ENCODE results near the gene GALNT10. TPM values are rescaled to one million over a fixed set of nuclear protein-coding genes. Genes with fewer than 3 reads are reported as not detected.

The GALNT10 gene
- total RNA-seq, 1 donor from 2014 or later: 39.8 TPM

DNA sequence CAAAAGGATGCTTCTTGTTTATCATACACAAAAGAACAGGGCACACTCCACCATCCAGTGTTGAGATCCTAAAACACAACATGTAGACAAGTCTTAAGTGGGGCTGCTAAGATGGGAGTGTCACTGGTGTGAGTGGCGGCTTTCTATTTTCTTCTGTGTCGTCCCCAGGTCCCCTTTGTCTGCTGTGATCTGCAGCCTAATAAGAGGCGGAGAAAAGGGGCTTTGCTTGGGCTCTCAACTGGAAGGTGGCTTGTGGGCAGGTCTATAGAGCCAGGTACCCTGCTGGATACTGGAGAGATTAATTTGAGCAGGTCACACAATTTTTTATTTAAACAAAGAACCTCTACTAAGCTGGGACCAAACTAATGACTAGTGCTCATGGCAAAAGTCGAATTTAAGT lies 129.2 kb downstream of the GALNT10 start:
- peaks cover 39% of the 10 kb centered on the region for H3K4me1 Mint-ChIP-seq
- peak overlapping the region; percentile 13 for H3K4me3 Mint-ChIP-seq

DNA sequence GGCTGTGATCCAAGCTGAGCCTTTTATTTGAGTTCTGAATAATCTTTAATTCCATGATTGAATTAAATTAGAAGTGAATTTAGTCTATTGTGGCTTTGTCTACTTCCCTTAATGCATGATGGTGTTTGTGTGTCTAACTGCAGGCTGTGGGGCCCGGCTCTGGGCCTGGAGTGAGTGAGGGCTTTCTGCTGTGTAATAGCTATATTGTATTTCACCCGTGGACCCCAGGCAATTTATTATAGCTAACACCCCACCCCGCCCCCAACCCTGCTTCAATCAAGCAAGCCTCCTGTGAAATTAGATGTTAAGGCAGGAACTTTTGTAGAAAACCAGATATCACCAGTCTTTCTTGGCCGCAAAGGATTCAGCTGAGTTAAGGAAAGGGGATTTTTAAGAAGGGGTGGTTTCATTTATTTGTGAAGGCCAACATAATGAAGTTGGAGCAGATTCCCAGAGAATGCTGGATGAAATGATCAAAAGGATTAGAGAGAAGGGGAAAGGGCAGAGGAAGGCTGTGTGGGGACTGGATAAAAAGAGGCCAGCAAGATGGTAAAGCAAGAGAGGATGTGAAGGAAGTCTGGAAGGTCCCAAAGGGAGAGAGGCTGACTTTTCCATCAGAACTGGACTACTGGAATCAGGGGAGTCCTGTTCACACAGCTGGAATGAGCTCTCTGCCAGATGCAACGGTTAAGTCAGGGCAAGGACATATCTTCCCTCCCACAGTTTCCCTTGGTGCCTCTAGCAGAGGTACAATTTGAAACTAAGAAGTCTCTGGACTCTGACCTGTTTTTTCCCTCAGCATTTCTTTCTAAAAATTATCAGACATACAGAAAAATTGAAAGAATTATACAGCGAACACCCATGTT lies 129.9 kb downstream of the GALNT10 start:
- peak overlapping the region; percentile 83 for H3K27ac Mint-ChIP-seq (ENCODE audit: unreplicated experiment)
- DNase-seq (ENCODE audit: low read depth, low spot score): no peak
- H3K4me1 Mint-ChIP-seq: peaks cover 39% of the 10 kb centered on the region
- H3K27me3 Mint-ChIP-seq (ENCODE audit: low read depth): no peaks in the 10 kb centered on the region
- H3K4me3 Mint-ChIP-seq: no peak overlapping the region
- TF ChIP-seq, protein P1, sequence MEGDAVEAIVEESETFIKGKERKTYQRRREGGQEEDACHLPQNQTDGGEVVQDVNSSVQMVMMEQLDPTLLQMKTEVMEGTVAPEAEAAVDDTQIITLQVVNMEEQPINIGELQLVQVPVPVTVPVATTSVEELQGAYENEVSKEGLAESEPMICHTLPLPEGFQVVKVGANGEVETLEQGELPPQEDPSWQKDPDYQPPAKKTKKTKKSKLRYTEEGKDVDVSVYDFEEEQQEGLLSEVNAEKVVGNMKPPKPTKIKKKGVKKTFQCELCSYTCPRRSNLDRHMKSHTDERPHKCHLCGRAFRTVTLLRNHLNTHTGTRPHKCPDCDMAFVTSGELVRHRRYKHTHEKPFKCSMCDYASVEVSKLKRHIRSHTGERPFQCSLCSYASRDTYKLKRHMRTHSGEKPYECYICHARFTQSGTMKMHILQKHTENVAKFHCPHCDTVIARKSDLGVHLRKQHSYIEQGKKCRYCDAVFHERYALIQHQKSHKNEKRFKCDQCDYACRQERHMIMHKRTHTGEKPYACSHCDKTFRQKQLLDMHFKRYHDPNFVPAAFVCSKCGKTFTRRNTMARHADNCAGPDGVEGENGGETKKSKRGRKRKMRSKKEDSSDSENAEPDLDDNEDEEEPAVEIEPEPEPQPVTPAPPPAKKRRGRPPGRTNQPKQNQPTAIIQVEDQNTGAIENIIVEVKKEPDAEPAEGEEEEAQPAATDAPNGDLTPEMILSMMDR (conservative IDR thresholded peaks at IDR 0.05): no peak
- no peaks in the 10 kb centered on the region for H3K9me3 Mint-ChIP-seq
- H3K36me3 Mint-ChIP-seq (ENCODE audit: low read depth): peaks cover 3% of the 10 kb centered on the region

More for the DNA sequence above, 129.2 kb downstream of the GALNT10 start:
- H3K36me3 Mint-ChIP-seq (ENCODE audit: low read depth): peaks cover 3% of the 10 kb centered on the region
- TF ChIP-seq, protein P1 (conservative IDR thresholded peaks at IDR 0.05): no peak
- DNase-seq (ENCODE audit: low read depth, low spot score): no peak
- H3K9me3 Mint-ChIP-seq: no peaks in the 10 kb centered on the region
- H3K27me3 Mint-ChIP-seq (ENCODE audit: low read depth): no peaks in the 10 kb centered on the region
- H3K27ac Mint-ChIP-seq (ENCODE audit: unreplicated experiment): no peak overlapping the region

DNA sequence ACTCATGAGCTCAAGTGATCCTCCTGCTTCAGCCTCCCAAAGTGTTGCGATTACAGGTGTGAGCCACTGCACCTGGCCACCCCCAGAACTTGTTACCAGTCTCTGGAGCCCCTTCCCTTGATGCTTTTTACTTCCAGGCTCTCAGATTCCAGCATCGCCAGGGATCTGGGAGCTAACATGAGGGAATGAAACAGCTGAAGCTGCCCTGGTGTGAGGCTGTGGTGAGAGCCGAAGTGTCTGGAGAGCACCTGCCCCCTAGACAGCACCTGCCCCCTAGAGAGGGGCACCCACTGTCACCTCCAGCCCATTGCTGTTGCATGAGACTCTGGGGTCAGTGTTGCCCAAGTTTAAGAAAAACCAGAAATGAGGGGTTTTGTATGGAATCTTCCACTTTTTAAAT lies 131.0 kb downstream of the GALNT10 start:
- H3K9me3 Mint-ChIP-seq: no peaks in the 10 kb centered on the region
- TF ChIP-seq, protein P1 (conservative IDR thresholded peaks at IDR 0.05): no peak
- no peak overlapping the region for H3K27ac Mint-ChIP-seq (ENCODE audit: unreplicated experiment)
- DNase-seq (ENCODE audit: low read depth, low spot score): no peak
- no peak overlapping the region for H3K4me3 Mint-ChIP-seq
- H3K4me1 Mint-ChIP-seq: peaks cover 39% of the 10 kb centered on the region
- peaks cover 3% of the 10 kb centered on the region for H3K36me3 Mint-ChIP-seq (ENCODE audit: low read depth)
- H3K27me3 Mint-ChIP-seq (ENCODE audit: low read depth): no peaks in the 10 kb centered on the region

DNA sequence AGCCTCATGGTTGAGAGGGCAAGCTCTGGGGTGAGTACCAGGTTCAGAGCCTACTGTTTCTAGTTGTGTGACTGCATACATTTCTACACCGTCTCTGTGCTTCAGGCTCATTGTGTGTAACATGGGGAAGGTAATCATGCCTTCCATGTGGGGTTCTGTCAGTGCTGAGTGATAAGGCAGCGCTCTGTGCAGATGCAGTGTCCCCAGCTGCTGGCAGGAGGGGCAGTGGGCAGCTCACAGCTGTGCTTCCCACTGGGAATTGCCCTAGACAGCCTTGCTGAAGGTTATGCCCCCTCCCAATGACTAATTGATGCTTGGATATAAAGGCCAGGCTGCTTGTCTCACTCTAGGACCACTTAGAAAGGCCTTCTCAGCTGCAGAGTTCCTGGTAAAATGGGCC lies 133.5 kb downstream of the GALNT10 start:
- Mint-ChIP-seq H3K27me3 (ENCODE audit: low read depth) (no peaks in the 10 kb centered on the region), H3K36me3 (ENCODE audit: low read depth) (peaks cover 3% of the 10 kb centered on the region), H3K27ac (ENCODE audit: unreplicated experiment) (peak overlapping the region; percentile 77), H3K9me3 (no peaks in the 10 kb centered on the region), H3K4me3 (no peak overlapping the region), H3K4me1 (peaks cover 38% of the 10 kb centered on the region)
- DNase-seq (ENCODE audit: low read depth, low spot score): no peak
- TF ChIP-seq, protein P1 (conservative IDR thresholded peaks at IDR 0.05): no peak

DNA sequence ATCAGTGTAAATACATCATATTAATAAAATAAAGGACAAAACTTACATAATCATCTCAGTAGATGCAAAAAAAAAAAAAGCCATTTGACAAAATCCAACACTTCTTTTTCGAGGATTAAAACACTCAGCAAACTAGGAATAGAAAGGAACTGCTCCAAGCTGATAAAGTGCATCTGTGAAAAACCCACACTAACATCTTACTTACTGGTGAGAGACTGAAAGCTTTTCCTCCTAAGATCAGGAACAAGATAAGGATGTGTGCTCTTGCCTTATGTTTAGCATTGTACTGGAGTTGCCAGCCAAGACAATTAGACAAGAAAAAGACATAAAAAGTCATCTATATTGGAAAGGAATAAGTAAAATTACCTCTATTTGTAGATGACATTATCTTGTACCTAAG lies 135.0 kb downstream of the GALNT10 start:
- Mint-ChIP-seq H3K27me3 (ENCODE audit: low read depth) (no peaks in the 10 kb centered on the region), H3K4me1 (peaks cover 25% of the 10 kb centered on the region), H3K9me3 (no peaks in the 10 kb centered on the region), H3K36me3 (ENCODE audit: low read depth) (peaks cover 3% of the 10 kb centered on the region), H3K4me3 (no peak overlapping the region), H3K27ac (ENCODE audit: unreplicated experiment) (no peak overlapping the region)
- no peak for DNase-seq (ENCODE audit: low read depth, low spot score)
- TF ChIP-seq, protein P1 (conservative IDR thresholded peaks at IDR 0.05): no peak

Data from neural crest cell (in vitro differentiated cells).